ENCODE results near the gene PTPRN2. TPM values are rescaled to one million over a fixed set of nuclear protein-coding genes. Genes with fewer than 3 reads are reported as not detected.
"Not testable (repeated sequence)": the region's sequence is repeated elsewhere in the genome, so short reads cannot be mapped to it uniquely, and the experiment has no call there.

Gene PTPRN2
- total and polyA plus RNA-seq, 8 donors = 4.9 to 136 (median 46.8) TPM

GRCh38 chr7:157895520-157896375 lies 691.9 kb downstream of the PTPRN2 start:
- TF ChIP-seq POLR2AphosphoS5 (IDR thresholded peaks at IDR 0.05) (no peak), EP300 (IDR thresholded peaks at IDR 0.05) (no peak), CTCF (IDR thresholded peaks at IDR 0.05) (no peak), POLR2A (IDR thresholded peaks at IDR 0.05) (no peak)

GRCh38 chr7:157895098-157895497 lies 692.5 kb downstream of the PTPRN2 start:
- H3K4me1 ChIP-seq; H3K36me3 ChIP-seq; intact Hi-C loops (cut with DNase I; ENCODE audit: low total_unique reads); H3K27me3 ChIP-seq; H3K27ac ChIP-seq; H3K4me3 ChIP-seq; H3K9me3 ChIP-seq; DNase-seq: not testable (repeated sequence)
- WGBS, 5 donors = 73 to 88% (median 85%) methylated on average over 12 of the region's 12 CpGs

More at GRCh38 chr7:157895520-157896375, 691.9 kb downstream of the PTPRN2 start:
- Histone ChIP-seq H3K9me3 (no peaks in the 10 kb centered on the region), H3K27ac (no peak overlapping the region), H3K36me3 (no peaks in the 10 kb centered on the region), H3K4me3 (no peak overlapping the region), H3K4me1 (no peaks in the 10 kb centered on the region), H3K27me3 (peaks cover 0 to 5% (median 0%) of the 10 kb centered on the region in 3 donors)
- DNase-seq = no peak
- intact Hi-C loops (cut with DNase I; ENCODE audit: low total_unique reads) = no loop called here
- 78 to 86% (median 82%) methylated on average over 18 to 19 of the region's 19 CpGs for WGBS, 5 donors

GRCh38 chr7:157893535-157894044 lies 694.0 kb downstream of the PTPRN2 start:
- H3K4me3 ChIP-seq = no peak overlapping the region
- no peaks in the 10 kb centered on the region for H3K9me3 ChIP-seq
- no peak overlapping the region for H3K27ac ChIP-seq
- peaks cover 0 to 5% (median 0%) of the 10 kb centered on the region in 3 donors for H3K27me3 ChIP-seq
- DNase-seq = no peak
- TF ChIP-seq CTCF (IDR thresholded peaks at IDR 0.05) = no peak
- no peak for TF ChIP-seq POLR2A (IDR thresholded peaks at IDR 0.05)
- no peak for TF ChIP-seq POLR2AphosphoS5 (IDR thresholded peaks at IDR 0.05)
- TF ChIP-seq EP300 (IDR thresholded peaks at IDR 0.05) = no peak
- H3K4me1 ChIP-seq = no peaks in the 10 kb centered on the region
- intact Hi-C loops (cut with DNase I; ENCODE audit: low total_unique reads) = no loop called here
- 89 to 94% (median 92%) methylated on average over 15 of the region's 15 CpGs for WGBS, 5 donors
- no peaks in the 10 kb centered on the region for H3K36me3 ChIP-seq

- Histone ChIP-seq H3K4me1 (no peaks in the 10 kb centered on the region), H3K27ac (no peak overlapping the region), H3K4me3 (no peak overlapping the region), H3K27me3 (peaks cover 0 to 5% (median 0%) of the 10 kb centered on the region in 3 donors), H3K9me3 (no peaks in the 10 kb centered on the region), H3K36me3 (no peaks in the 10 kb centered on the region)
- 86 to 91% (median 87%) methylated on average over 13 of the region's 13 CpGs for WGBS, 5 donors
- DNase-seq = no peak
- no peak for TF ChIP-seq POLR2AphosphoS5 (IDR thresholded peaks at IDR 0.05)
- TF ChIP-seq POLR2A (IDR thresholded peaks at IDR 0.05) = no peak
- TF ChIP-seq CTCF (IDR thresholded peaks at IDR 0.05) = no peak
- no peak for TF ChIP-seq EP300 (IDR thresholded peaks at IDR 0.05)
- intact Hi-C loops (cut with DNase I; ENCODE audit: low total_unique reads) = no loop called here
These were observed 694.7 kb downstream of the PTPRN2 start for GRCh38 chr7:157892751-157893523.
